Keratinocyte (primary cell): ENCODE data around the gene BAHD1. TPM values are rescaled to one million over a fixed set of nuclear protein-coding genes. Genes with fewer than 3 reads are reported as not detected.

Experiments used
- DNase-seq: peaks from one replicate; pipeline ENCODE4 v3.0.0-alpha.2; 2011; ENCODE audit warnings: low read depth, missing footprints, low spot score
- FAIRE-seq: peaks from 2 replicates; lab custom pipeline; 2011; peaks lifted over from hg19 to GRCh38; lab: Jason Lieb, UNC
- H2AFZ ChIP-seq: 2 replicates; pipeline ENCODE4 v1.6.0; 2012; ENCODE audit warnings: low read length, control low read depth, inconsistent platforms; ENCODE audit not compliant: control insufficient read depth
- H3K27ac ChIP-seq: 2 replicates; pipeline ENCODE4 v1.5.1; 2011; ENCODE audit warnings: low read length; ENCODE audit not compliant: control insufficient read depth, insufficient read depth
- H3K27me3 ChIP-seq: 3 replicates; pipeline ENCODE4 v1.6.0; 2011; ENCODE audit warnings: low read length; ENCODE audit not compliant: control insufficient read depth, insufficient read depth; ENCODE audit errors: extremely low read depth
- H3K36me3 ChIP-seq, 2 experiments: 2 replicates in 1 of 2; 3 replicates in 1 of 2; pipeline ENCODE4 v1.5.1; 2011; ENCODE audit warnings: low read length in 2 of 2, mild to moderate bottlenecking in 1 of 2; ENCODE audit not compliant: control insufficient read depth in 2 of 2, insufficient read depth in 2 of 2; ENCODE audit errors: extremely low read depth in 1 of 2
- H3K4me1 ChIP-seq: 3 replicates; pipeline ENCODE4 v1.5.1; 2011; ENCODE audit warnings: low read length; ENCODE audit not compliant: control insufficient read depth, insufficient read depth; ENCODE audit errors: extremely low read depth
- H3K4me2 ChIP-seq: 3 replicates; pipeline ENCODE4 v1.6.0; 2011; ENCODE audit warnings: low read depth, low read length; ENCODE audit not compliant: control insufficient read depth, insufficient read depth; ENCODE audit errors: extremely low read depth
- H3K4me3 ChIP-seq, 3 experiments: fragments of 200-600 bp in 1 of 3; sonication (generic) in 1 of 3; 2 replicates in 2 of 3; 3 replicates in 1 of 3; pipeline ENCODE4 v1.5.1; 2011 to 2016; ENCODE audit warnings: low read length in 3 of 3, mild to moderate bottlenecking in 3 of 3, control low read depth in 2 of 3, inconsistent platforms in 1 of 3, low read depth in 1 of 3, mixed read lengths in 1 of 3, mixed run types in 1 of 3, moderate library complexity in 1 of 3; ENCODE audit not compliant: control insufficient read depth in 2 of 3, insufficient read depth in 2 of 3; ENCODE audit errors: extremely low read depth in 1 of 3
- H3K79me2 ChIP-seq: 2 replicates; pipeline ENCODE4 v1.6.0; 2012; ENCODE audit warnings: low read length; ENCODE audit not compliant: control insufficient read depth, insufficient read depth
- H3K9ac ChIP-seq: 3 replicates; pipeline ENCODE4 v1.6.0; 2011; ENCODE audit warnings: low read length; ENCODE audit not compliant: control insufficient read depth, insufficient read depth; ENCODE audit errors: extremely low read depth
- H3K9me1 ChIP-seq: 3 replicates; pipeline ENCODE4 v1.6.0; 2011; ENCODE audit warnings: low read length; ENCODE audit not compliant: control insufficient read depth, insufficient read depth; ENCODE audit errors: extremely low read depth
- H3K9me3 ChIP-seq: 2 replicates; pipeline ENCODE4 v1.5.1; 2012; ENCODE audit warnings: low read depth, low read length; ENCODE audit not compliant: control insufficient read depth
- H4K20me1 ChIP-seq: 3 replicates; pipeline ENCODE4 v1.6.0; 2011; ENCODE audit warnings: low read length; ENCODE audit not compliant: control insufficient read depth, insufficient read depth; ENCODE audit errors: extremely low read depth
- EZH2 ChIP-seq: IDR thresholded peaks from one replicate; pipeline ENCODE4 v1.6.1; 2012; ENCODE audit warnings: inconsistent platforms, mild to moderate bottlenecking, low read length, moderate library complexity
- dilution Hi-C: fragments of 300-500 bp; cut with MboI; formaldehyde crosslinking; loops from one replicate; pipeline ENCODE4 v1.7.0; 2020; ENCODE audit warnings: low sequenced_read_pairs; ENCODE audit not compliant: extremely low pct_ligation_motif_present
- polyA plus RNA-seq, 5 experiments: library from polyadenylated mRNA; depleted of rRNA in 3 of 5; stranded (reverse) in 3 of 5; stranded (forward) in 1 of 5; unstranded in 1 of 5; fragments of >200 nt; gene quantifications; 1 replicate in 1 of 5; 2 replicates in 3 of 5; 3 replicates in 1 of 5; pipeline versions ENCODE4 v1.2.1 to v1.2.3, GENCODE V29; 2011 to 2012; ENCODE audit warnings: missing spikeins in 2 of 5, low read depth in 1 of 5, low replicate concordance in 1 of 5
- TF ChIP-seq, protein P1 (sequence below), 3 experiments: IDR thresholded peaks in 1 of 3; conservative IDR thresholded peaks in 1 of 3; optimal IDR thresholded peaks in 1 of 3; 2 replicates in 2 of 3; 3 replicates in 1 of 3; pipeline versions ENCODE3 to v1.5.1; 2011; ENCODE audit warnings: low read length in 3 of 3, mild to moderate bottlenecking in 3 of 3, moderate library complexity in 2 of 3, control low read depth in 1 of 3, inconsistent platforms in 1 of 3; ENCODE audit not compliant: insufficient read depth in 2 of 3; ENCODE audit errors: extremely low read depth in 1 of 3

Gene BAHD1
- polyA plus RNA-seq, 1 donor (not counting 4 experiments of a cell fraction or from before 2014, with no cell fraction given): 4.8 TPM

DNA sequence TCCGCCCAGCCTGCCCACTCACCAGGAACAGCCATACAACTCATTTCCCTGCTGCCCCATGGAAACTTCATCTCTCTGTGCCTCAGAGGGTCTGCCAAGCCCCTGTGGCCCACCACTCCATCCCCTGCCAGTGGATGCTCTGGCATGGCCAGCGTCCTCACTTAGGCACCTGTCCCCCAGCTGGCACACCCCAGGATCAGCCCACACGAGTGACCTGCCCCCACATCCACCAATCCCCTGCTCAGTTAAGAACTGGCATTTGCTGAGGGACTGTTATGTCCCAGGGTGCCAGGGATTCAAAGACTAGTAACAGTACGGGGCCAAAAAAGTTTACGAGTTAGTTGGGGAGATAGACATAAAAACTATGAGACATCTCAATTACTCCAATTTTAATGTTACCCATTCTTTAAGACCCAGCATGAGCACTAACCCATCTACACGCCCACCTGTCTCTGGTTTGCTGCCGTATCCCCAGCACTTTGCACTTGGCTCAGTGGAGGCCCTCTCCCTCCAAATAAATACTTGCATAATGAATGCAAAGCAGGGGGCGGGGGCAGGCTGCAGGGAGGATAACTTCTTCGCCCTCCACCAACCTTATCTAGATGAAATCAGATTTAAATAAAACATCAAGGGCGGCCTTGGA is 11.6 kb upstream of the BAHD1 start:
- Histone ChIP-seq H4K20me1 (no peaks in the 10 kb centered on the region), H3K27me3 (peaks cover 10% of the 10 kb centered on the region), H3K79me2 (no peaks in the 10 kb centered on the region), H3K9ac (no peak overlapping the region), H3K36me3 (no peaks in the 10 kb centered on the region), H2AFZ (no peak overlapping the region), H3K4me3 (no peak overlapping the region), H3K27ac (no peak overlapping the region), H3K9me1 (no peaks in the 10 kb centered on the region), H3K4me1 (peaks cover 10% of the 10 kb centered on the region), H3K9me3 (no peaks in the 10 kb centered on the region), H3K4me2 (no peak overlapping the region)
- dilution Hi-C loops: no loop called here
- TF ChIP-seq, protein P1, sequence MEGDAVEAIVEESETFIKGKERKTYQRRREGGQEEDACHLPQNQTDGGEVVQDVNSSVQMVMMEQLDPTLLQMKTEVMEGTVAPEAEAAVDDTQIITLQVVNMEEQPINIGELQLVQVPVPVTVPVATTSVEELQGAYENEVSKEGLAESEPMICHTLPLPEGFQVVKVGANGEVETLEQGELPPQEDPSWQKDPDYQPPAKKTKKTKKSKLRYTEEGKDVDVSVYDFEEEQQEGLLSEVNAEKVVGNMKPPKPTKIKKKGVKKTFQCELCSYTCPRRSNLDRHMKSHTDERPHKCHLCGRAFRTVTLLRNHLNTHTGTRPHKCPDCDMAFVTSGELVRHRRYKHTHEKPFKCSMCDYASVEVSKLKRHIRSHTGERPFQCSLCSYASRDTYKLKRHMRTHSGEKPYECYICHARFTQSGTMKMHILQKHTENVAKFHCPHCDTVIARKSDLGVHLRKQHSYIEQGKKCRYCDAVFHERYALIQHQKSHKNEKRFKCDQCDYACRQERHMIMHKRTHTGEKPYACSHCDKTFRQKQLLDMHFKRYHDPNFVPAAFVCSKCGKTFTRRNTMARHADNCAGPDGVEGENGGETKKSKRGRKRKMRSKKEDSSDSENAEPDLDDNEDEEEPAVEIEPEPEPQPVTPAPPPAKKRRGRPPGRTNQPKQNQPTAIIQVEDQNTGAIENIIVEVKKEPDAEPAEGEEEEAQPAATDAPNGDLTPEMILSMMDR (optimal IDR thresholded peaks at IDR 0.05 in 1 of 3, IDR thresholded peaks at IDR 0.05 in 1 of 3, conservative IDR thresholded peaks at IDR 0.05 in 1 of 3; ENCODE audit: extremely low read depth in 1 of 3, insufficient read depth in 2 of 3, low read length in 3 of 3): no peak
- TF ChIP-seq EZH2: no peak
- FAIRE-seq: no peak
- DNase-seq: no peak

DNA sequence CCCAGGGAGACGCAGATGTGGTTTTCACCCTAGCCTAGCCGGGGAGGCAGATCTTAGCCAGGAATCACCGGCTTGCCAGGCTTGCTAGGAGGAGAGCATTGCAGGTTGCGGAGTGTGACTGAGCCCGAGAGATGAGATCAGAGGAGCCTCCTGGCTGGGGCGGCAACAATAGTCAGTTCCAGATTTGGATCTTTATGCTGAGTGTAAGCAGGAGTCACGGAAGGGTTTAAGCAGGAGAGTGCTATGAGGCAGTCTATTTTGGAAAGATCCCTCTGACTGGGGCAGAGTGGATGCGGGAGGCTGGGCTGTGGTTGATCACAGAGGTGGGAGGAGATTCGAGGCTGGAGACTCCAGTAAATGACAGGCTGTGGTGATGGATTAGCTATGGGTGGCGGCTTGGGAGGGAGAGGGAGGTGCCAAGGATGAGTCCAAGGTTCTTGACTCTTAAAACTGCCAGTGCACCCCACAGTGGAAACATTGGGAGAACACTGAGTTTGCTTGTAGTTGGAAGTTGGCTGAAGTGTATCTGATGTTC is 10.4 kb upstream of the BAHD1 start:
- Histone ChIP-seq H3K27me3 (peaks cover 21% of the 10 kb centered on the region), H3K4me1 (peaks cover 10% of the 10 kb centered on the region), H3K4me2 (peak overlapping the region; percentile 76), H3K4me3 (peak overlapping the region in 2 of 3 experiments; percentile 47 to 62), H3K9me1 (no peaks in the 10 kb centered on the region), H2AFZ (peak overlapping the region; percentile 88), H3K79me2 (no peaks in the 10 kb centered on the region), H3K9me3 (no peaks in the 10 kb centered on the region), H3K27ac (no peak overlapping the region), H4K20me1 (no peaks in the 10 kb centered on the region), H3K9ac (peak overlapping the region; percentile 49), H3K36me3 (no peaks in the 10 kb centered on the region)
- TF ChIP-seq, protein P1 (optimal IDR thresholded peaks at IDR 0.05 in 1 of 3, IDR thresholded peaks at IDR 0.05 in 1 of 3, conservative IDR thresholded peaks at IDR 0.05 in 1 of 3; ENCODE audit: extremely low read depth in 1 of 3, insufficient read depth in 2 of 3, low read length in 3 of 3): no peak
- no peak for TF ChIP-seq EZH2
- FAIRE-seq (peak; percentile 76), DNase-seq (peak; percentile 25)
- dilution Hi-C loops: no loop called here
